ENCODE results near the gene MICALL2.

The MICALL2 gene

DNA sequence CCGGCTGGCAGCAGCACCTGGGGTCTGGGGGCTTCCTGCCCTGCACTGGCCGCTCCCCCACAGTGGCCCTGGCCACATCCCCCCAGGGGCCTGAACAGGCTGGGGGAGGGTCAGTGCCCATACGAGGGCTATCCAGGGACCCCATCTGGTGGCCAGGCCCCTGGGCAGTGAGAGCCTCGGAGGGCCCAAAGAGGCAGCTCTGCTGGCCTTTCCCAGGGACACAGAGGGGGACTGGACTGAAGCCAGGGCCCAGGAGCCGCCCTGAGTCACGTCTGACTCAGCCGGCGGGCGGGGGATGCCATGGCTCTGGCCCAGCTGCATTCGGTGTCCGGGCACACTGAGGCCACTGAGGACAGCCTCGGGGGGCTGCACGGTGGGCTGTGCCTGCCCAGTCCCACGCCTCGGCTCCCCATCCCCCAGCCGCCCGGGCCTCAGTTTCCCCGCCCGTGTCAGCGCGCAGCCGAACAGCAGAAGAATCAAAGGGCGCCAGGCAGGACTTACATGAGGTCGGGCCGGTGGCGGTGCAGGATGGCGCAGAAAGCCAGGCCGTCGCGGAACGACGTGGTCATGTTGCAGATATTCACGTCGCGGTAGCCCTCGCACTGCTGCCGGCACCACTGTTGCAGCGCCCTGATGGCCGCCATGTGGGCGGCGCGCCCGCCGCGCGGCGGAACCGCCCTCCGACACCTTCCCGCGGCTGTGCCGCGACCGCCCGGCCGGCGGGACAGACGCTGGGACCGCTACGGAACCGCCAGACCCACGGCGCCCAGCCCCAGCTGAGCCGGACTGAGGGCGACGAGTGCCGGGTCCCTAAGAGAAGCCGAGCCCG is at the start of gene MICALL2:
Gene MICALL2 (minus strand): TSS at position 788 of the 829 bp plus-strand sequence. CDS start 144 bp downstream, at position 644.
- DNase-seq (ENCODE audit: low read depth) = peak; percentile 21

DNA sequence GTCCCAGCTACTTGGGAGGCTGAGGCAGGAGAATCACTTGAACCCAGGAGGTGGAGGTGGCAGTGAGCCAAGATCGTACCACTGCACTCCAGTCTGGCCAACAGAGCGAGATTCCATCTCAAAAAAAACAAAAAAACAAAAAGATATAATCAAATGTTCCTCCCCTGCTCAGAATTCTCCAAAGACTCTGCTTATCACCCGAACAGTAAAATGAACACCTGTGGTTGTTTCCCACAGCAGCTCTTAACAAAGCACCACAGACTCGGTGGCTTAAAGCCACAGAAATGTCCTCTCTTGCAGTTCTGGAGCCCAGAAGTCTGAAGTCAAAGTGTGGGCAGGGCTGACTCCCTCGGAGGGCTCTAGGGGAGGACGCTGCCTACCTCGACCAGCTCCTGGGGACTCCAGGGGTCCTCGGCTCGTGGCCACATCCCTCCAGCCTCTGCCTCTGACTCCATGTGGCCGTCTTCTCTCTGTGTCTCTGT is 49.0 kb upstream of the MICALL2 start:
- no peak for DNase-seq (ENCODE audit: low read depth)

DNA sequence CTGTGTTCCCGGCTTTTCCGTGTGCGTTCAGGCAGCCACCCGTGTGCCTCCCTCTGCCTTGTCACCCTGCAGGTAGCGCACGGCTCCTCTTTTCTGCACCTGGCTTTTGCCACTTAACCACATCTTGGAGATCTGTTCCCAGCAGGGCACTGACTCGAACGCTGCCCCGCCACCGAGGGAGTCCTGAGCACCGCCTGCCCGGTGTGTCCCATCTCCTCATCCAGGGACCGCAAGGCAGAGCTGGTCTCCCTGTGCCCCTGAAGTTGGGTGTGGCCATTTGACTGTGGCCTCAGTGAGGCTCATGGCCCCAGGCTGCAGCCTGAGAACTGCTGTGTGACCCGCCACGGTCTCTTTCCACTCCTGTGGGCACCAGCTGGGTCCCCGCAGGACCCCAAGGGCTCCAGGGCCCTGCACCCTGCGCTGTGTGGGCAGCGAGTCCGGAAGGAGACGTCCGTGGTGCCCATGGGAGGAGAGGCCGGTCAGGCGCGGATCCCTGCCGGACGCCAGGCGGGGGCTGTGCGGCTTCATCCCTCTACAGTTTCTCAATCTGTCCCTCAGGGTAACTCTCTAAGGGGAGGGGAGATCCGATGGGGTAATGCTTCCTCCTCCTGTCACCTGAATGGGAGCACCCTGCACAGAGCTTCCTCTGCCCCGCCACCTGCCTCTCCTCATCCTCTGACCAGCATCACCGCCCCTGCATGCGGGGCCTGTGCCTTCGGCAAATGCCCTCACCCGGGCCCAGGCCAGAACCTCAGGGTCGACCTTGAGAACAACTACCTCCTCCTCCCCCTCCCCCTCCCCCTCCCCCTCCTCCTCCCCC is 46.7 kb upstream of the MICALL2 start:
- no peak for DNase-seq (ENCODE audit: low read depth)

DNA sequence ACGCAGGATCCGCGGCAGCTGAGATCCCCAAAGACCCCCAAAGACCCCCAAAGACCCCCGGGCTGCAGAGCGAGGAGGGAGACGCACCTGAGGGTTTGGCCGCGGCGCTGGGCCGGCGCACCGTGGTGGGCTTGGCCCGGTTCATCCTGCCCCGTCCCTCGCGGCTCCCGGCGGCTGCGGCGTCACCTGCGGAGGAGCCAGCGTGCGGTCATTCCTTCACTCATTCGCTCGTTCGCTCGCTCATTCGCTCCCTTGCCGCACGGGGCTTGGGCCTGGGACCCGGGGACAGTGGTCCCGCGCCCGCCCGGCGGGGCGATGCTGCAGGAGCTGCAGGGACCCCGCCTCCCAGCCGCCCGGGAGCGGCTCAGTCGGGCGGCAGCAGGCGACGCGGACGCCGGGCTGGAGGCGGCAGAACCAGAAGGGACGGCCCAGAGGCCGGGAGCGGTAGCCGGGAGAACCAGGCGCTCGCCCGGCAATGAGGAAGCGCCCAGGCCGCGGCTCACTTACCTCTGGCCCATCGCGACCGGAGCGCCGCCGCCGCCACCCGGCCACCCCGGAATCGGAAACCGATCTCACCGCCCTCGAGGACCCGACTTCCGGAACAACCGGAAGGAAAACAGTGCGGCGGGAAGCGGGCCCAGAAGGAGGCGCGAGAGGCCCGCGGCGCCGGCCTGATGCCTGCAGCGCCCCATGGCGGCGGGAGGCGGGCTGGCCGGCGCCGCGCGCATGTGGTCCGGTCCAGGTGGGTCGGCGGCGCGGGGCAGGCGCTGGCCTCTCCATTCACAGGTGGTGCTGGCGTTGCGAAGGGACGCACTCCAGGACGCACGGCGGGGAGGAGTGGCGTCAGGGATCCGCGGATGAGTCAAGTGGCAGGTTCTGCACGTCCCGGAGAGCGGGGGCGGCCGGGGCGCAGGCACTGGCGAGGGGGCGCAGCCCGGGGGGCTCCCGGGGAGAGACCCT is 44.8 kb upstream of the MICALL2 start, which contains the start of gene INTS1:
Gene INTS1 (minus strand): TSS at position 574 of the 960 bp plus-strand sequence. CDS start 429 bp downstream, at position 145.
- DNase-seq (ENCODE audit: low read depth) = peak; percentile 91

DNA sequence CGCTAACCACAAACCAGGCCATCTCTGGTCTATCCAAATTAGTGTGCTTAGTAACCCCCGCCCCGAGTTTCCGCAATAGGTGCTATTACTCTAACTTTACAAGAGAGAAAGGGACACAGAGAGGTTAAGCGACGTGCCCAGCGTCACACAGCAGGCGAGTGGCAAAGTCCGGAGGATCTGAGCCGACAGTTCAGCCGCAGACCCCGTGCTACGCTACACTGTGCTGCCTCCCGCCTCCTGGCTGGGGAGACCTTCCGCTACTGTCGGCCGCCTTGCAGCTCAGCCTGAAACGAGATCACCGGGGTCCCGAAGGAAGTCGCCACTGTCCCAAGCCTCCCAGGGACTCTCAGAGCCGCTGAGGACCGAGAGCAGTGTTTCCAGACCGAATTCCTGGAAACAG is 44.1 kb upstream of the MICALL2 start:
- DNase-seq (ENCODE audit: low read depth) = no peak

DNA sequence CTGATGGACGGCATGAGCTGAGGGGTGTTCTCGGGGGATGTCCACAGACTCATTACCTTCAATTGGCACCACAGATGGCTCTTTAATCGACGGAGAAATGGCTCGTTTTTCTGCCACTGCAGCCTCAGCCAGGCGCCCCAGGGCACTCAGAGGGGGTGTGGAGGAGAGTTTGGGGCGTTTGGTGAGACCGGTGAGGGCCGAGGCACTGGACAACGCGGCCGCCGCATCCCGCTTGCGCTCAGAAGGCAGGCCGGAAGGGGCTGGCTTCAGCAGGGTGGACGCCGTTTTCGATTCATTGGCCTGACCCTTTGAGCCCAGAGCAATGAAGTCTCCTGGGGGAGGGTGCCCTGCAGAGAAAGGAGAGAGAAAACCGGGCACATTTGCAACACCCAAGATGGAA is 43.6 kb upstream of the MICALL2 start:
- no peak for DNase-seq (ENCODE audit: low read depth)

DNA sequence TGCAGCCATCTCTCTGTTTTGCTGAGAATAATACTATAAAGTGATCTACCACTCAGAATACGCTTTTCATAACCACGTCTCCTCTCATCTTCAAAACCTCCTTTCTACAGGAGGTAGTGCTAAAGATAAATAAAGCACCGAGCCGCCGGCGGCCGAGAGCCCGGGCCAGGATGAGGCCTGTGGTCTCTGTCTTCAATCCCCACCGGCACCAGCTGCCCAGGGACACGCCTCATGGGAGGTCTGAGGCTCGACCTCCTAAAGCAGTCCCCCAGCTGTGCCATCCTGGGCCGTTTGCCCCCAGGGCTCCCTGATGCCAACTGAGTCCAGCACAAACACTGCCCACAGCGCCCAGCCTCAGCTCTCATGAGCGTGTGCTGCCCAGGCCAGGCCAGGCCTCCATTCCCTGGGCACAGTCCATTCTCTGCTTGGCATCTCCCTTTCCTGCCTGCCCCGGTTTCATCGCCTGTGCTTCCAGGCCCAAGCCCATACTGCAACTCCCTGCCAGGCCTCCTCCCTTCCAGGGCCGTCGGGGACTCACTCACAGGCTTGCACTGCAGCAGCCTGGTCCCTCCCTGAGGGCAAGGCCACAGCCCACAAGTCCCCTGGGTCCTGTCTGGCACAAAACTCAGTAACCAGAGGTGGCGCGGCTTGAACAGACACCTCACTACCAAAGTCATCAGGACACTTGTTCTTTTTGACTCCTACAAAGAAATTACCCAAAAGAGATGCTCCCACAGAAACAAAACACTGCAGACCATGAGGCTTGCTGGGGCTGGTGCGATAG is 42.4 kb upstream of the MICALL2 start:
- DNase-seq (ENCODE audit: low read depth) = no peak

DNA sequence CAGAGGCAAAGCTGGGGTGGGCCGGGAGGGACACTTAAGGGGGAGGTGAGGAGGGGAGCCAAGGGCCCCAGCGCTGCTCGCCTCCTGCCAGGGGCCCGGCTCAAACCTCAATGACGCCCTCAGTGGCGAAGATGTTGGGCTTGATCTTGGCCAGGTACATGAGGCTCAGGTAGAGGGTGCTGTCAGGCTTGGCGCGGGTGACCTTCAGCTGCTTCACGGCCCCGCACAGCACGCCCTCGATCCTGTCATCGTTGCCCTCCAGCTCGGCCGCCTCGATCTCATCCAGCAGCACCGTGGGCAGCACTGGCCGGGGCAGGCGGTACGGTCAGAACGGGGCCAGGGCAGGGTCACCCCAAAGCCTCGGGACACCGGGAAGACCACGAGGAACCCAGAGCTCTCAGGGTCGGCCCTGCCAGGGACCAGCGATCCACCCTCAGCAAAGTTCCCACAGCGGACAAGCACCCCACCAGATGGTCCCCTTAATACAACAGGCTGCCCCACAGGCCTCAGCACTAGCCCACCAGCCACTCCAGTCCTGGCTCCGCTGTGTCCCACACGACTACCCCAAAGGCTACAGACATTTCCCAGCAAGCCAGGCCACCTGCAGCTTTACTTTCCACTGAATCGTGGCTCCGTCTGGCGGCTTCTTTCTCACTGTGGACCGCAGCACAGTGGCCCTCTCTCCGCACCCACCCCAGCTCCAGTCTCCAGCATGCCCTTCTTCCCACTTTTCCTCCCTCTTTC is 41.0 kb upstream of the MICALL2 start:
- no peak for DNase-seq (ENCODE audit: low read depth)

DNA sequence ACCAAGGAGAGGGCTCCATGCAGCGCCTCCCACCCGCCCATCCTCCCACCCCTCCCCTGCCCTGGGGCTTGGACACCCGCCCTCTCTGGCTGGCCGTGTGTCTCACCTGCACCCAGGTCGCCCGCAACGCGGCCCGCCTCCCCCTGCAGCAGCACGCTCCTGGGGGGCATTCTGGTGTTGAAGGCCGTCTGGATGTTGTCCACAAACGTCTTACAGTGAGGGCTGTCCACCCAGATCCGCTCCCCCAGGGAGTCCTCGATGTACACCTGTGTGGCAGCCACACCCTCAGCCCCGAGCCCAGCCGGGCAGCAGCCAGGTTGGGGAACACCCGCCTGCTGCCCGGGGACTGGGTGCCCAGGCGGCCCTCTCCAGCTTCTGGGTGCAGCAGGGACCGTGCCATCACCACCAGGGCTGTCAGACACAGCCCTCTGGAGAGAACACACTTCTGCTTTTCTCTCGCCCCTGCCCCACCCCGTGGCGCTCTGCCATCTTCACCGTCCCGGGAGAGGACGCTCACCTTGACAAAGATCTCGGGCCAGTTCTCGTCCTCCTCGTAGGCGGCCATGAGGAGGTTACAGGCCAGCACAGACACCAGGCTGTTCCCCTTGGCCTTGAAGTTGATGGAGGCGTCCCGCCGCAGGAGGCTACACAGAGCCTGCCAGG is 40.2 kb upstream of the MICALL2 start:
- no peak for DNase-seq (ENCODE audit: low read depth)

DNA sequence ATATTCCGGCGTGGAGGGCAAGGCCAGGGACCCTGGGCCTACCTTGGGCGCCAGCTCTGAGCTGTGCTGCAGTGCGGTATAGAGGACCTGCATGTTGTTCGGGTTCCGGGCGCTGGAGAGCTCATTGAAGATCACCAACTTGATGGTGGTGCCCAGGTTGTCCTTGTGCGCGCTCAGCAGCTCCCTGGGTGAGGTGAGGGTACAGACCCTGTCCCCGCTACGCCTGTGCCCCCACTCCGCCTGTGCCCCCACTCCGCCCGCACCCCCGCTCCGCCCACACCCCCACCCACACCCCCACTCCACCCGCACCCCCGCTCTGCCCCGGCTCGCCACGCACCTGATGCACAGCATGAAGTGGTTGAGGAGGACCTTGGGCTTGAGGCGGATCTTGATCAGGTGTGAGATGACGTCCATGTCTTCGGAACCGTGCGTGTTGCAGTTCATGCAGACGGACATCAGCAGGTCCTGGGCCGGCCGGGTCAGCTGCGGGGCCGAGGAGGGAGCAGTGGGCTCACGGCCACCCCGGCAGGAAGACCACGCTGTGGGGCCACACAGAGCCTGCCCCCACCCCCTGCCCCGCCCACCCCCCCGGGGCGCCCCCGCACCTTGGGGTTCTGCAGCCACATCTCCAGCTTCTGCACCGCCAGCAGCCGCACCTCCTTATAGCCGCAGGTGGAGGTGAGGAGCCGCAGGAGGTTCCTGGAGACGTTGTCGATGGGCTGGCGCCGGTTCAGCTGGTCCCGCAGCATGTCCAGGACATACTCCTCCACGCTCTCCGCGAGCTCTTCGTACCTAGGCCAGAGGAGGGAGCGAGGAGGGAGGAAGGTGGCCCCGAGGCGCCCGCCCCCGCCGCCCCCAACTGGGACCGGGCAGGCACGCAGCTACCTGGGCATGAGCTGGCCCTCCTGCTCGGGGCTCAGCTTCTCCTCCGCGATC is 39.4 kb upstream of the MICALL2 start:
- no peak for DNase-seq (ENCODE audit: low read depth)

DNA sequence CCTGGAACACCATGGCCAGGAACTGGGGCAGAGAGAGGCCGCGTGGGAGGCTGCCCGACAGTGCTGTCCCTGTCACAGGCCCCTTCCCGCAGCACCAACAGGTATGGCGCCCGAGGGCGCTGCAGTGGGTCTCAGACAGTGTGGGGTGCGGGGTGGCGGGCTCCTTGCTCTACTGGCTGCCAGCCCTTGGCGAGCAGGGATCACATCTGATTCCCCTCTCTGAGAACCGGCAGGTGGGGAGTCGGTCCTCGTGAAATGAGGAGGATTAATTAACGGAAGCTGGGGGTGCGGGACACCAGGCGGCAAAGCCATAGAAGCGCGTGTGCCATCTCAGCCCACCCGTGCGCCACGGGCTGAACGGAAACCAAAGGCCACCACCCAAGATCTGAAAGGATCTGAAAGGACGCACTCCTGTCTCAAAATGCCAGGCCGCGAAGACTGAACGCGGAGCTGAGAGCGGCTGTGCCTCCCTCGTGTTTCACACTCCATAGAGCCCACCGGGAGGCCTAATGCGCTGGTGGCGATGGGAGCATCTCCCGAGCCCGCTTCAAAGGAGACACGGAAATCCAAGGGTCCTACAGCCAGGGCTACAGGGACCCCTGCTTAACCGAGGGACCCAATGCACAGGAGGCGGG is 38.1 kb upstream of the MICALL2 start:
- DNase-seq (ENCODE audit: low read depth) = no peak

DNA sequence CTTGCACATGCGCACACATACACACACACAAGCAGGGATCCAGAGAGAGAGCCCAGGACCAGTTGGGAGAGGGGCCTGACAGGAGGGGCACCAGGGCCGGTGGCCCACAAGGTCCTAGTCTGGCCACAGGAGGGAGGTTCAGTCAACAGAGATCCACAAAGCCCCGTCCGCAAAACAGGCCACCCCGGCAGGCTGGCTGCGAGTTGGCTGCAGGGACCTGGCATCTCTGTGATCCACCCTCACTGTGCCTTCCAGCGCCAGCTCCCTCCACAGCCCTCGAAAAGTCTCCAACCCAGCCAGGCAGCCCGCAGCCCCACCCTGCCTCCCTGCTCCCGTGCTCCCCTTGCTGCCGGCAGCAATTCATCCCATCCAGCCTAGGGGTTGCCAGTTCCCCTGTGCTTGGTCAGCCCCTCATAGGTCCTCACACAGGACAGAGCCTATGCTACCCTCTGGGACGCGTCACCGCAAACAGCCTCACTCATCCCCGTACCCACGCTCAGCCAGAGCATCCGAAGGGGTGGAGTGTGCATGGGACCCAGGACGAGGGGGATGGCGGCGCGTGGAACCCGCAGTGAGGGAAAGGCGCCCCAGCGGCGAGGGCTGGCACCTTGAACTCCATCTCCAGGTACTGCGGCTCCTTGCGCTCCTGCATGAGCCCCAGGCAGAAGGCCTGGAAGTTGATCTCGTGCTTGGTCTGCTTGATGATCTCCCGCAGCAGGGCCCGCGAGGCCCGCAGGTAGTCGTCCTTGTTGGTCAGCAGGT is 37.4 kb upstream of the MICALL2 start:
- DNase-seq (ENCODE audit: low read depth) = no peak

DNA sequence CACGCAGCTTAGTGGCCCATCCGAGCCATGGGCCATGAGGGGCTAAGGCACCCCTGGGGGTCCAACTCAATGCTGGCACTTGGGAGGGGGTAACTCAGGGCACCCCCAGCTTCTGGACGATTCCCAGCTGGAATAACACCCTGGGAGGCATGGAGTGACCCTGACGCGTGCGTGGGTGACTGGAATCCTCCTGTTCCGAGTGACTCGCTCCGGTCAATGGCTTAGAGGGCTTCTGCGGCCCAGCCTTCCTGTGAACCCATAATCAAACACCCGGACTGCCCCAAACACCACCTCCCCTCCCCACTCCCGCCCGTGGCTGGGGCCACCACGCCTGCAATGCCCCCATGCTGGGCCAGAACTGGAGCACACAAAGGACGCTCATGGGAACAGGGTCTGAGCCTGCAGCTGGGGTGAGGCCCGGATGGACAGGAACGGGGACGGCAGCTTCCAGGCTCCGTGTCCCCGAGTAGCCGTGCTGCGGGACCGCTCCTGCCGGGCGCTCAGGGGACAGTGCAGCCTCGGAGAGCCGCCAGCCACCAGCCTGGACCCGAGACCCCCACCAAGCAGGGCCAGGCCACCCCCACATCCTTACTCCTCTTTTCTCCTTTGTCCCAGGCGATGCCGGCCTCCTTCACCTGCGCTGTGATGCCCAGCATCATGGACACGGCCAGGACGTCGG is 36.4 kb upstream of the MICALL2 start:
- DNase-seq (ENCODE audit: low read depth) = no peak

DNA sequence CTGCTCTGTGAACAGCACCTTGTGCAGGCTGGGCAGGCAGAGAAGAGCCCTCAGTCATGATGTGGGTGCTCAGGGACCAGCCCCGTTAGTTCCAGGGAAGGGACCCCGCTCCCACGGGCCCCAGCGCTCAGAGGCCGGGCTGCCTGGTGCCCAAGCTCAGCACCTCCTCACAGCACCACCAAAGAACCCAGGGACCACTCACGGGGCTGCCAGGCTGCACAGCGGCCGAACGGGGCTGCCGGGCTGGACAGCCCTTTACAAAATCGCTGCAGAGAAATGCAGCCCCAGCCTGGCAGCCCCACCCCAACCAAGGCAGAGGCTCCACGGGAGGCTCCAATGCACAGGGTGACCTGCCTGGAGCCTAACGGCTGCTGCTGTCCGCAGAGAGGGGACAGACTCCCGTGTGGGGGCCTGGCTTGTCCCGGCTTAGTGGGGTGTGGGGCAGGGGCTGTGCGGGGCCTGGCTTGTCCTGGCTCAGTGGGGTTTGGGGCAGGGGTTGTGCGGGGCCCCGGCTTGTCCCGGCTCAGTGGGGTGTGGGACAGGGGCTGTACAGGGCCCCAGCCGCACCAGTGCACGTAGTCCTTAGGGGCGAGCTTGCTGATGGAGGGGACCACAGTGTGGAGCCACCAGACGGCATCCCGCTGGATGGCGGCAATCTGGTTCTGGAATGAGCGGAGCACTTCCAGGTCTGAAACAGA is 35.7 kb upstream of the MICALL2 start:
- no peak for DNase-seq (ENCODE audit: low read depth)

DNA sequence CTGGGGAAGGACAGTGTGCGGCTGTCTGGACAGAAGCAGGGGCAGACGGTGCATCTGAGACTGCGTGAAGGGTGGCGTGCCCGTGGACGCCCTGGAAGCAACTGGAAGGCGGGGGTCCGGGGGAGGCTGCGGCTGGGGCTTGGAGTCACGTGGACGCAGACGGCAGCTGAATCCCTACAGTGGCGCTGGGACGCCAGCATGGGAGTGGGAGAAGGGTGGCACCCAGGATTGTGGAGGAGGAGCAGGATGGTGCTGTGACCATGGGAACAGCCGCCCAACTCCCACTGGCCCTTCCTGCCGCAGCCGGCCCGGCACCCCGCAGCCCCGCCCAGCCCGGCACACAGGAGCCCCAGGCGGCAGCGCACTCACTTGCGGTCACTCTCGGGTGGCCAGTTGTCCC is 35.2 kb upstream of the MICALL2 start:
- no peak for DNase-seq (ENCODE audit: low read depth)

DNA sequence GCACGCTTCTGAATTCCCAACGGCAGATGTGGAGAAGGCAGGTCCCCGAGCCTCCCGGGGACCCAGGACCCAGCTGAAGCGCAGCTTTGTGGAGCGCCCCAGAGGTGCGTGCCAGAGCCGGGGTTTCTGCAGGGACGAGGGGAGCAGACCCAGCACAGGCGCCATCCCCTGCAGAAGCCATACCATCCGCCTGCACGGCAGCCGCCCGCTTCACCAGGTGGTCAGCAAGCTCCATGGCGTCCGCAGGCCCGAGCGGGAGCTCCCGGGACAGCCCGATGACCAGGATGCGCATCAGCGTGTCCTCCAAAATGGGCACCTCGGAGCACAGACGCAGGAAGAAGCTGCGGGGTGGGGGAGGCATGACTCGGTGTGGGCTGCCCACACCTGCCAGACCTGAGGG is 34.3 kb upstream of the MICALL2 start:
- no peak for DNase-seq (ENCODE audit: low read depth)

Data from activated T-cell treated with anti-CD3 and anti-CD28 coated beads for 48 hours (primary cell).